ENCODE data around the gene AGTPBP1.

Gene AGTPBP1

GRCh38 chr9:85740787-85741094 lies 1.0 kb downstream of the AGTPBP1 start:
- peak overlapping the region; percentile 96 for H3K27ac ChIP-seq (replicated peaks)
- DNase-seq (ENCODE audit: low read depth in 1 of 2, low spot score in 1 of 2) = peak in 1 of 2 experiments; percentile 90
- no peaks in the 10 kb centered on the region for H3K27me3 ChIP-seq (ENCODE audit: insufficient read depth, poor library complexity, severe bottlenecking)
- peak overlapping the region; percentile 86 for H3K4me3 ChIP-seq (replicated peaks; ENCODE audit: insufficient read depth, low read length)
- TF ChIP-seq GABPA (IDR thresholded peaks at IDR 0.05; ENCODE audit: low read depth) = no peak
- peak; percentile 48; the same call in 1 of the 2 replicates for TF ChIP-seq SPI1 (IDR thresholded peaks at IDR 0.05; ENCODE audit: borderline replicate concordance, low read depth)

- TF ChIP-seq CTCF (IDR thresholded peaks at IDR 0.05; ENCODE audit: insufficient read depth, low read length) (no peak), POLR2AphosphoS5 (IDR thresholded peaks at IDR 0.05; ENCODE audit: low read depth) (no peak), SPI1 (IDR thresholded peaks at IDR 0.05; ENCODE audit: borderline replicate concordance, low read depth) (no peak), REST (IDR thresholded peaks at IDR 0.05; ENCODE audit: insufficient replicate concordance, low read depth) (no peak), GABPA (IDR thresholded peaks at IDR 0.05; ENCODE audit: low read depth) (no peak)
- H3K4me3 ChIP-seq (replicated peaks; ENCODE audit: insufficient read depth, low read length) = no peak overlapping the region
- H3K27me3 ChIP-seq (ENCODE audit: insufficient read depth, poor library complexity, severe bottlenecking) = no peaks in the 10 kb centered on the region
- DNase-seq (ENCODE audit: low read depth in 1 of 2, low spot score in 1 of 2) = no peak
- no peak overlapping the region for H3K27ac ChIP-seq (replicated peaks)
Observed at GRCh38 chr9:85738509-85738908, 3.2 kb downstream of the AGTPBP1 start.

GRCh38 chr9:85737671-85738070 lies 4.1 kb downstream of the AGTPBP1 start:
- DNase-seq (ENCODE audit: low read depth in 1 of 2, low spot score in 1 of 2) = no peak
- Histone ChIP-seq H3K27me3 (ENCODE audit: insufficient read depth, poor library complexity, severe bottlenecking) (no peaks in the 10 kb centered on the region), H3K27ac (replicated peaks) (no peak overlapping the region), H3K4me3 (replicated peaks; ENCODE audit: insufficient read depth, low read length) (no peak overlapping the region)
- TF ChIP-seq CTCF (IDR thresholded peaks at IDR 0.05; ENCODE audit: insufficient read depth, low read length) (no peak), REST (IDR thresholded peaks at IDR 0.05; ENCODE audit: insufficient replicate concordance, low read depth) (no peak), GABPA (IDR thresholded peaks at IDR 0.05; ENCODE audit: low read depth) (no peak)

GRCh38 chr9:85730916-85731630 lies 10.7 kb downstream of the AGTPBP1 start:
- TF ChIP-seq GABPA (IDR thresholded peaks at IDR 0.05; ENCODE audit: low read depth) (no peak), SPI1 (IDR thresholded peaks at IDR 0.05; ENCODE audit: borderline replicate concordance, low read depth) (no peak), REST (IDR thresholded peaks at IDR 0.05; ENCODE audit: insufficient replicate concordance, low read depth) (no peak), POLR2AphosphoS5 (IDR thresholded peaks at IDR 0.05; ENCODE audit: low read depth) (no peak), CTCF (IDR thresholded peaks at IDR 0.05; ENCODE audit: insufficient read depth, low read length) (no peak)
- no peak for DNase-seq (ENCODE audit: low read depth in 1 of 2, low spot score in 1 of 2)
- H3K4me3 ChIP-seq (replicated peaks; ENCODE audit: insufficient read depth, low read length) = no peak overlapping the region
- peak overlapping the region; percentile 37; the same call in 1 of the 2 replicates for H3K27ac ChIP-seq (replicated peaks)
- no peaks in the 10 kb centered on the region for H3K27me3 ChIP-seq (ENCODE audit: insufficient read depth, poor library complexity, severe bottlenecking)

Measured in HL-60 (cell line).